A673 (cell line): ENCODE data around the gene CKAP2.
"Not testable (repeated sequence)": the region's sequence is repeated elsewhere in the genome, so short reads cannot be mapped to it uniquely, and the experiment has no call there.

Experiments used
- CTCF ChIP-seq: fragments of 300-800, 200-600 bp; sonication (generic); conservative IDR thresholded peaks from 2 replicates; pipeline ENCODE4 v1.5.1; 2017; ENCODE audit warnings: low read depth, mild to moderate bottlenecking, antibody characterized with exemption, low read length, moderate library complexity, mixed read lengths
- EZH2 ChIP-seq: fragments of 200-600 bp; sonication (generic); IDR thresholded peaks from 2 replicates; pipeline ENCODE4 v1.6.1; 2017; ENCODE audit warnings: borderline replicate concordance, low read depth, mild to moderate bottlenecking, mixed read lengths, antibody characterized with exemption, low read length; ENCODE audit not compliant: poor library complexity, severe bottlenecking

- TF ChIP-seq CTCF, EZH2: not testable (repeated sequence)
Measured at GRCh38 chr13:52488763-52489162, 33.5 kb downstream of the CKAP2 start.
